UCSD-AML1 (cell line): ENCODE data around the gene IL22RA2.

ENCODE experiments used
- DNase-seq: peaks from one replicate; lab custom pipeline; 2025; ENCODE audit not compliant: unreplicated experiment; lab: John Stamatoyannopoulos, UW

Gene IL22RA2

DNA sequence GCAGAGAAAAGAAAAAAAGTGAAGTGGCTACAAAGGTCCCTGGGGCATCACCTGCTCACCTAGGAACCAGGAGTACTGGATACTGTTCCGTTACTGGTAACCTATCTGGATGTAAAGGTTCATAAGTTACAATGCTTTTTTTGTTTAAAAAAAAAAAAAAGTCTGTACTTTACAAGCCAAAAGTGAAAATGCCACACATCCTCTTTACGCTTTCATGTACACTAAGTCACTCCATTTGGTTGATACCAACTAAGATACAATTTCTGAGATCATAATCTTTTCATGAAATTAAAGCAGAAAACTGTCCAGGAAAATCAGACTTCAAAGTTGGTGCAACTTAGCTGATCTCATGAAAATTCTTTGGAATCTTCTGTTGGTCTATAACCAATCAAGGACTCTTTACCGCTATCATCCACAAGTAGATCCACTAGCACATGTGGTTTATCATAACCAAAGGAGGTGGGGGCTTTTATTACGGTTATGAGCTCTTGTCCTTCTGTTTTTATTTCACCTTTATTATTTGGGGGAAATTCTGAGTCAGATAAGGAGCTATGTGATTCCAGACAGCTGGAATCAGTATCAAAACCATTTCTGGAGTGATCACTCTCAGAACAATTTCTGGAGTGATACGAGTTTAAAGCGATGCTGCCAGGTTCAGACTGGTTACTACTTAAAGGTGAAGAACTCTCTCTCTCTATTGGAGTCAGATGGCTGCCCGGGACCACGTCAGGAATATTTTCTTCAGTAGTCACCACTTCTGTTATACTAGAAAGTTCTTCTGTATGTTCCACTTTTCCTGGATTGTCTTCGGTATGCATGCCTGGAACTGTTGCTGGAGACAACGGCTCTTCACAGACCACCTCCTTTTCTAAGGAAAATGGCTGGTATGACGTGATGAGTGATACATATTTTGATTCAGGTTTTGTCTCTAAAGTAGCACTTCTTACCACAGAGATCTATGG lies 24.5 kb upstream of the IL22RA2 start:
- DNase-seq = no peak

DNA sequence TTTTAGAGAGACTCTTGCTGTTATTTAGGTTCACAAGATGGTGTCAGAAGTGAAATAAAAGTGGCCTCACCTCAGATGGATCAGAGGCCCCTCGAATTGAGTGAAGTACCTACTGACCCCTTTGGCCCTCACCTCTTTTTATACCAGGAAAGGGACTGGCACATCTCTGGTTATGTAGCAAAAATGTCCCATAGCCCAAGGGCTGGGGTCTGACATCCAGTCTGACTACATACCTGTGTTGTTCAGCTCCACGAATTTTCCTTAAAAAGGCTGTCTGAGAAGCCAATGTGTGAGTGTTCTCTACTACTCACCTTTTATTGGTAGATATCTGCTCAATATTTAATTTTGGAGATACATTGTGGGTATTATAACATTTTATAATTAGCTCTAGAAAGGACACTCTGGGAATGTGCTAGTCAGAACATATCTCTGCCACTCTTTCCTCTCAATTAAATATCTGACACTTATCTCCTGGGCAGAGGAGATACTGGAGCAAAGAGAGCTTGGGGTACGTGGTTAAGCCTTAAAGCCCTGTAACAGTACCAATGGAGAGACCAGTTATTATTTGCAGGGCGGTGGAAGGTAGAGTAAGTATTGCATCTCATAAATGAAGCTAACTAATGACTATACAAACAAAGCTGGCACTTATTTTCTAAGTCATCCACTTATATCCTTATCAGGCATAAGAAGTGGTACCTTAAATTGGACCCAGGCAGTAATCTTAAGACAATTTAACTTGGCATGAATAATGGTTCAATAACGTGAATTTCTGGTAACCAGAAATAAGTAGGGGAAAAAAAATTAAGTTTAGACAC lies 20.0 kb upstream of the IL22RA2 start:
- DNase-seq = no peak

DNA sequence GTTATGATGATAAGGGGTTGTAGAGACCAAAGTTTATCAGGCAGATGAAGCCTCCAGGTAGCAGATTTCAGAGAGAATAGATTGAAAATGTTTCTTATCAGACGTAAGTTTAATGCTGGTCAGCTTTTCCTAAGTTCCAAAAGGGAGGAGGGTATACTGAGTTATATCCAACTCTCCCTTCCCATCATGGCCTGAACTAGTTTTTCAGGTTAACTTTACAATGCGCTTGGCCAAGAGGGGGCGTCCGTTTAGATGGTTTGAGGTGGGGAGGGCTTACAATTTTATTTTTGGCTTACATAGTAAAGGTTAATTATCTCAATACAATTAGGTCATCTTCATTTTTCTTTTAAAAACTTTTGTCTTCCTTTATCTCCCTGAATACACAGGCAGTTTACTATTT lies 19.4 kb upstream of the IL22RA2 start:
- DNase-seq = no peak

DNA sequence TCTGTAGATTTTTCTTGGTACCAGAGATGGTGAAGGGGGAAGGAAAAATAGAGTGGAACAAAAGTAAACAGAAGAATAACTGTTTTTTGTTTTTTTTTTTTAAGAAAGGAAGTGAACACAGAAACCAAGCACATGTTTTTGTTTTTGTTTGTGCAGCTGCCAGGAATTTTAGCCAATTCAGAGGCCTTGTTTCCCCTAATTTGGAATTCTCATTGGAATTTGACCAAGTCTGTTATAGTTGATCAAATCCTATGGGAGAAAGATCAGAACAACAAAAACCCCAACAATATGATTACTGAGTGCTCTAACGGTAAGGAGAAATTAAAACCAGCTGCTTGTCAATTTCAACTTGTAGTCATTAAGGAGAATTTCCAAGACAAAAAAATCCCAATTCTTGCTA lies 18.2 kb upstream of the IL22RA2 start:
- DNase-seq = no peak

DNA sequence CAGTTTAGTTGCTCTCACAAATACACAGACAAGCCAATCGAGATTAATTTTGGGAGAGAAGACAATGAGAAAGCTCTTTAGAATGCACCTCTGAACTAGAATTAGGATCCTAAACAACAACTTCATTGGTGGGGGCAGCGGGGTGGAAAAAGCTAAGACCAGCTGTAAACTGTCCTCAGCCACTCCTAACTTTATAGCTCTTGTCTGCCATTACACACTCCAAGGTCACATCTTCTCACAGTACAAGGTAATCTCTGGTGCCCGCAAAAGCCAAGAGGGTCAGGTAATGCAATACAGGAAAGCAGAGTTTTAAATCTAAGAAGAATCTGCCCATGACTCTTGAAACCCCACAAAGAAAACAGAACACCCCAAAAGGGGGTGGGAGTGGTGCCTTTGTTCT lies 17.8 kb upstream of the IL22RA2 start:
- DNase-seq = no peak

DNA sequence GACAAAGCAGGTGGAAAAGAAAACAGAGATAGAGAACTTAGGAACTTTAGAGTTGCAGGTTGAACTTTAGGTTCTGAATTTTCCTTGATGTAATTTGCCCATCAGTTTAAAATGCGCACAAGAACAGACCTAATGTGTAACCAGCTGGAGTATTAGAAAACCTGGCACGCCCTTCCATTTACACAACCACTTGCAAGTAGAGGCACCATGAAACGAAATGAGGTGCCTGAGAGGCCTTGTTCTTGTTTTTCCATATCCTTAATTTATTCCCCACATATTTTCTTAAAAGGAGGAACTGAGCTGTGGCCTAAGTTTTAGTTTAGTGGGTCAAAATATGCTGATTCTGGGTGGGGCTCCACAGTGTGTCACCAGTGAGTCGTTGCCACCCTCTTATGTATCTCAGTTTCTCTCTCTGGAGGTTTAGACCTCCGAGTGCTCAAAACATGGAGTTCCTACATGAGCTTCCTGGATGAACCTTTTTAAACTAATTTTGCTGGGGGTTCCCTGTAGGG lies 17.2 kb upstream of the IL22RA2 start:
- no peak for DNase-seq

DNA sequence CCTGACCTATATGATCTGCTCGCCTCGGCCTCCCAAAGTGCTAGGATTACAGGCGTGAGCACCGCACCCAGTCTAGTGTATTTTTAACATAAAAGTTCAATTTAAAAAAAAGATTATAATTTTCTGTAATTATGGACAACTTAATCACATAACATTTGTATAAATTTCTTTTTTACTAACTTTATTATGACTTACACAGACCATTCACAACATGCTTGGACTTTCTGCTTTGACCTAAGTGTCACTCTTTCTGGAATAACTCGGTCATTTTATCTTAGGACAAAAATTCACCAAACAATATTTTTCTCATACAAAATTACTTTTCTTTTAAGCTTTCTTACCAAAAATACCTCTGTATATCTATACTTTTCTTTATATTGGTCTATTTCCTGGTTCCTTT lies 15.4 kb upstream of the IL22RA2 start:
- DNase-seq = no peak

DNA sequence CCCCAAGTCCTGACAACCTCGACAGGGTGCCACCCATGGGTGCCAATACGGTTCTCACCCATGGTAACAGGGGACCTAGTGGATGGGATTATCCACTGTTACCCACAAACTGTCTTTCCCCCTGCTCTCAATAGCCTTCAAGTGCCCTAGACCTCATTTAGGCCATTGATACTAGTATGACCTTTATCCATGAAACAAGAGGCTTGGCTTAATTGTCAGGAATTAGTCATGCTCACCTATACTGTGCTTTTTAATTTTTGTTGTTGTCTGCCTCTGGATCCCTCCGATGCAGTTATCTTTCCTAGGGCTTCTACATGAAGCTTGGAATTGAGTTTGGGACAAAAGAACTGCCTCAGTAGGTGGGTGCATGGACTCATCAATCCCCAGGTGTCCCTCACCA lies 11.8 kb upstream of the IL22RA2 start:
- no peak for DNase-seq

DNA sequence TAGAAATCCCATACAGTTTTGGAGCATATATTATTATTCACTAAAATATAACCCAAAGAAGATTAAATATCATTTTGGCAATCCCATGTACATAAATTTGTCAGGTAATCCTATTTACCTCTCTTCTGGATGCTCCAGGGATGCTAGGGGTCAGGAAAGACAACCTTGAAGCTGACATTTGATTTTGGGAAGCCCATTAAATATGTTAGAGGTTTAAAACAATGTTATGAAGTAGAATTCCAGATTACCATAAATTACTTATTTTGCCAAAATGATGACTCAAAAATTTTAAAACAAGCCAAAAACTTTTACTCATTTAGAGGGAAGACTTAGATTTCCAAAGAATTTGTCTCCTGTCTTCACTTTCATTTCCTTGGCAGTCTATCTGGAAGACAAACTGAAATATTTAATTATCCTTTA lies 9.2 kb upstream of the IL22RA2 start:
- no peak for DNase-seq

DNA sequence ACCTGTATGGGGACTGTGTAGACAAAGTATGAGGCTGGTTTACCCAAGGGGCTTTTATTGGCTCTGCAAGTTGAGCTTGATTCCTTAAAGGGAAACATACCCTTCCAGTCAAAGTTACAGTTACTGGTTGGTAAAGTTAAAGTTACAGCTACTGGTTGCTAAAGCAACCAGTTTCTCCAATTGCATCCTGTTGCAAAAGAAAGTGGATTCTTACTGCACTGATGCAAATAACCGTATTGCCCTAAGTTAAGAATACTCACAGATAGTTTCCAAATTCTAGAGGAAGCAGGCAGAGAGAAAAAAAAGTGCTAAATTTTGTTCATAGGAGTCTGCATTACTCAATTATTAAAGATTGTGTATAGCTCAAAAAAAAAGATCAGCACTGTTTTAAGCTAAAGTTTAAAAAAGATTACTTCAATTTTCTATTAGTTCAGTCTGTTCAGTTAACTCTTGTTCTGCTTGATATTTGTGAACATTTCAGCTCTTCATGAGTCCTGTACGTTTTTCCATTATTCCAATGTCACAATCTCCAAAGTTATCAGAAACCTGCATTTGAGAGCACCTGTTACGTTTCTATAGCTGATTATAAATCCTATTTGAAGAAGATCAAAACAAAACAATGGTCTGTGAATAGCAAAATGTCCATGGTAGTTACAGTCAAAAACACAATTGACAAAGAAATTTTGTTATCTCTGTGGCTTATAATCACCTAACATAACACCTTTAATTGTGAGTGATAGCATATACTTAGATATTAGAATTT lies 8.6 kb upstream of the IL22RA2 start:
- no peak for DNase-seq

DNA sequence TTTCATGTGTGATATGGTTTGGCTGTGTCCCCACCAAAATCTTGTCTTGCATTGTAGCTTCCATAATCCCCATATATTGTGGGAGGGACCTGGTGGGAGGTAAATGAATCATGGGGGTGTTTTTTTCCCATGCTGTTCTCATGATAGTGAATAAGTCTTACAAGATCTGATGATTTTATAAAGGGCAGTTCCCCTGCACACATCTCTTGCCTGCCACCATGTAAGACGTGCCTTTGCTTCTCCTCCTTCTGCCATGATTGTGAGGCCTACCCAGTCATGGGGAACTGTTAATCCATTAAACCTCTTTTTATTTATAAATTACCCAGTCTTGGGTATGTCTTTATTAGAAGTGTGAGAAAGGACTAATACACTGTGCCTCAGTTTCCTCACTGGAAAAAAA lies 4.2 kb upstream of the IL22RA2 start:
- DNase-seq = no peak

DNA sequence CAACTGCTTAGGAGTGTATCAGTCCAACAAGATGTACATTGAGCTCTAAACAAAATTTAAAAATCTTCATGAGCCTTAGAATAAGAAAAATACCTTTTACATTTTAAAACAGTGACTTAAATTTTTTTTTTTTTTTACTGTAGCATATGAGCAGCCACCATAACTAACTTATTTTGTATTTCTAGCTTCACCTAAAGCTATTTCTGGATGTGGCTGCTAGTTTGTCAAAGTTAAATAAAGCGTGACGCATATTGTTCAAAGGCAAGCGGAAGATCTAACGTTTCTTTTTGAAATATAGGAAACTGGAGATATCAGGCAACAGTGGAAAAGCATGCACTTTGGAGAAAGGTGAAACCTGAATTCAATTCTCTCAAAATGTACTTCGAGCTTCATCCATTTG lies 3.3 kb upstream of the IL22RA2 start:
- DNase-seq = no peak

DNA sequence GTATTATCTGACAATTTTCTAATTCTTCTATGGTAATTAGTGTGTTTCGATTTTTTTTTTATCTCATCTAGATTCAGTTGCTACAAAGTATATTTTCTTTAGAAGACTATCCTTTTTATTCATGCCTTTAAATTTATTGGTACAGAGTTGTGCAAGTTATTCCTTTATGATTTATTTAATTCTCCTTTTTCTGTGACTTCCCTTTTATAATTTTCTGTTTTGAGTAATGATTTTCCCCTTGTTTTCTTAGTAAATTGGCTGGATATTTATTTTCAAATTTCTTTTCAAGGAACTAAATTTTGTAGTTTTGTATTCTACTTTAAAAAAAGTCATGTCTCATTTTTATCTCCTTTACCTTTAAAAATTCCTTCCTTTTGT lies 2.4 kb upstream of the IL22RA2 start:
- no peak for DNase-seq

DNA sequence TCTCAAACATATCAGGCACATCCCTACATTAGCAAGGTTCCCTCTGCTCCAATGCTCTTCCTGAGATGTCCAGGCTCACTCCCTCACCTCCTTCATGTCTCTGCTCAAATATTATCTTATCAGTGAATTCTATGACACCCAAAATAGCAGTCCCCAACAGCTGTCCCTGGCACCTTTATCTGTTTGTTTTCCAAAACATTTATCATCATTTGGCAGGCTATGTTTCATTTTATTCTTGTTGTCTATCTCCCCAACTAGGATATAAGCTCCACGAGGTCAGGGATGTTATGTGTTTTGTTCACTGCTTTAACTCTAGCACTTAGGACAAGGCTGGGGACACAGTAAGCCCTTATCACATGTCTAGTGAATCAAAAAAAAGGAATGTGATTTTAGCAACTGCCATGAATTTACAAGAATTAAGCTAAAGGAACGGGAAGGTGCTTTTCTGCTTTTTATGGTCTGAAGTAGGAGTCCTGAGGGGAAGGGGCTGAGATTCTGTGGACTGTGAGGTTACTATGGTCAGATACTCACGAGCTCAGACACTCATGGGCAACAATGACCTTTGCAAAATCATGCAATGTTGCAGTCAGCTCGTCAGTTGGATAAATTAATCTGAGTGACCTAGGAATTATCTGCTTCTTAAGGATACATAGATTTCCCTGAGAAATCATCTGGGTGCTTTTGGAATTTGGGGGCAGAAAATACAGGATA lies 1.9 kb upstream of the IL22RA2 start:
- no peak for DNase-seq

DNA sequence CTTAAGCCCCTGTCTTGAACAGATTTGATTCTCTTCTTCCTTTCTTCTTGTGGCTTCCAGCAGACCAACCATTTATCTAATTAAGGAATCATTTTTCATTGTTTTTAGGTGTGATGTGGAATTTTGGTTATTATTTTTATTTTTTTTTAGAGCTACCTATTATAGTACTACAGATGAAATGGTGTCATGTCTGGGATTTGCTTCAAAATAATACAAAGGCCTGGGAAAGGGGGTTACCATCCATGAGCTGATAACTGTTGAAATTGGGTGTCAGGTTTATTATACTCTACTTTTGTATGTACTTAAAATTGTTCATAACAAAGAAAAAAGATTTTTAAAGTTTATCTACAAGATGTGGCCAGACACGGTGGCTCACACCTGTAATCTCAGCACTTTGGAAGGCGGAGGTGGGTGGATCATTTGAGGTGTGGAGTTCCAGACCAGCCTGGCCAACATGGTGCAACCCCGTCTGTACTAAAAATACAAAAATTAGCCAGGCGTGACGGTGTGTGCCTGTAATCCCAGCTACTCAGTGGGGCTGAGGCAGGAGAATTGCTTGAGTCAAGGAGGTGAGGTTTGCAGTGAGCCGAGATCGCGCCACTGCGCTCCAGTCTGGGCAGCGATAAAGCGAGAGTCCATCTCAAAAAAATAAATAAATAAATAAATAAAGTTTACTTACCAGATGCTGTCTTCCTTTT lies 561 bp downstream of the IL22RA2 start:
- no peak for DNase-seq

DNA sequence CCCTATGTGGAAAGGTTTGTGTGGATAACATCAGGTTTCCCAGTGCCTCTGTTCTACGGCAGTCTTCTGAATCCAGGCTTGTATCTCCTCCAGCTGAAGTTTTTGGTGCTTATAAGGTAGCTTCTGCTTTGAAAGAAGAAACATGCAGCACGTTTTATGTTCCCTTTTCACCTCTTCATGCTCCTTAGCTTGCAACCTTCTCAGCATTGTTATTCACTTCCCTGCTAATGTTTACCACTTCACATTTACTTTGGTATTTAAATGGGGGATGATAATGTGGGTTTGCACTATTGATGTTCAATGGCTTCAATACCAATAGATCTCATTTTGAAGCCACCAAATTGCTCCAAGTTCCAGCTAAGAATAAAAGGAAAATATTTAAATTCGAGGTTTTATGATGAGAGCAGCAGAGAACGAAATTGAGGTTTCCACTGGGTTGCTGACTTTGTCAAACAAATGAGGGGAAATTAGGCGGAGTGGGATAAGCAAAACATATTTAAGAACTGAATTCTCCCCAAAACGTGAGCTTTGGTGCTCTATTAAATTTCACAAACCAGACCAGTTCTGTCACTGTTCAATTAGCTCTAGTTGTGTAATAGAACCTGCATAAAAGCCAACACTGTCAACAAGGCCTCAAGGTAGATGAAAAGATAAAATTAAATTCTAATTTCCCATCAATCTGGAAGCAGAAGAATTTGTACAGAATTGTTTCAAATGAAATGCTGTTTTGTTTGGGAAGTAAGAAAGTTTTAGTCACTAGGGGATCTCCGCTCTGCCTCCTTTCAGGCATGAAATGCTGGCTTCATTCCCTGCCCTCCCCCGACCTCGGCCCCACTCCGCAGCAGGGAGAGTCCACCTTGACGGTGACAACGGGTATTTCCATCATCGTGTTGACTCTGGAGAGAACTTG lies 1.4 kb downstream of the IL22RA2 start:
- no peak for DNase-seq

DNA sequence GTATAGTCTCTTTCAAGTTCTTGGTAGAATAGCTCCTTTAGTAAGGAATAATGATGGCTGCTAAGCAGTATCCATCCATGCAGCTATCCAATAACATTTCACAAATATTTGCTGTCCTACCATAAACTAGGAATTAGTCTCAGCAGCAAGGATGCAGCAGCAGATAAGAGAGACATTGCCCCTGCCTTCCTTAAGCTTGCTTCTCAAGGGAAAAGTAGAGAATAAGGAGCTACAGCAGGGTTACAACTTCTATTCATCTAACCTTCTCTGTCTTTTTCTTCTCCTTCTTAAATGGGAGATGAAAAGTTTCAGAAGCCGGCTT lies 2.4 kb downstream of the IL22RA2 start:
- no peak for DNase-seq

DNA sequence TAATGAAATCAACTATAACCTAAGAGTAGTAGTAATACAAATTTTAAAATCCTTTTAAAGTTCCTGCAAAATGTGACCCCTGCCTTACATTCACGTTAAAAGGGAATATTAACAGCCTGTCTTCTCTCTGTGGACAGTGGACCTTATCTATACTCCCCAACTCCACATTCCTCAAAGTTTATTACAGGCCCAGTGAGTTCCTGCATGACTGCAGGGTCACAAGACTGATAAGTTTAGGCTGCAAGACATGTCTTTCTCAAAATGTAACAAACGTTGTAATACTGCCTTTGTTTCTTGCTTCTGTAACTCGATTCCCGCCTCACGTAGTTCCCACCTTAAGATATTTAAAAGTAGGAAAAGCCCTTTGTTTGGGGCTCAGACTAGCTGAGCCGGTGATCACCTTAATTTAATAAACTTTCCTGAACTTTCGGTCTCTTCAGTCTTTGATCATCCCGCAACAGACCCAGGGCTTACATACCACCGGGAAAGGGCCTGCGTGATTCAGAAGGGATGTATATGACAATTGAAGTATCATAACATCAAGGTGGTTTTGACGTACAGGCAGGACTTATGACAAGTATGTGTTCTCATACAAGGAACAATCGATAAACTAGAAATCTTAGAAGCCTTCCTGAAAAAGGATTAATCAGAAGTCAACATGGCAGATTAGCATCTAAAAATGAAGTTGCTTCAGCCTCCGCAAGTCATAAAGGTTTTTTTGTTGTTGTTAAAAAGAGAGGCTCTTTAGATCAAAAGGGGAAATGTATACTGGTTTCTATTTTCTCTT lies 3.0 kb downstream of the IL22RA2 start:
- DNase-seq = no peak
